Measurements from ENCODE around the gene RPS15A.
"Not testable (repeated sequence)": the region's sequence is repeated elsewhere in the genome, so short reads cannot be mapped to it uniquely, and the experiment has no call there.

The RPS15A gene

GRCh38 chr16:18792836-18793433, 2.8 kb upstream of the RPS15A start:
- no peak overlapping the region for H3K9ac ChIP-seq (ENCODE audit: low read length)
- no peaks in the 10 kb centered on the region for H3K9me3 ChIP-seq (ENCODE audit: control insufficient read depth, low read depth, low read length)
- H3K27ac ChIP-seq (ENCODE audit: low read length), result no peak overlapping the region
- peaks cover 78% of the 10 kb centered on the region for H3K36me3 ChIP-seq (ENCODE audit: control insufficient read depth, low read depth, low read length)
- H3K4me1 ChIP-seq (ENCODE audit: control insufficient read depth, low read depth, low read length), result peaks cover 2% of the 10 kb centered on the region
- H3K4me3 ChIP-seq (ENCODE audit: low read length), result no peak overlapping the region
- H3K27me3 ChIP-seq (ENCODE audit: control insufficient read depth, insufficient read depth, low read length), result no peaks in the 10 kb centered on the region

- peaks cover 74% of the 10 kb centered on the region for H3K36me3 ChIP-seq (ENCODE audit: control insufficient read depth, low read depth, low read length)
- peak overlapping the region; percentile 99 for H3K9ac ChIP-seq (ENCODE audit: low read length)
- no peaks in the 10 kb centered on the region for H3K9me3 ChIP-seq (ENCODE audit: control insufficient read depth, low read depth, low read length)
- peaks cover 8% of the 10 kb centered on the region for H3K4me1 ChIP-seq (ENCODE audit: control insufficient read depth, low read depth, low read length)
- peak overlapping the region; percentile 93 for H3K27ac ChIP-seq (ENCODE audit: low read length)
- H3K4me3 ChIP-seq (ENCODE audit: low read length), result peak overlapping the region; percentile 85
- no peaks in the 10 kb centered on the region for H3K27me3 ChIP-seq (ENCODE audit: control insufficient read depth, insufficient read depth, low read length)
Measured at GRCh38 chr16:18789515-18789849, 652 bp downstream of the RPS15A start.

DNA sequence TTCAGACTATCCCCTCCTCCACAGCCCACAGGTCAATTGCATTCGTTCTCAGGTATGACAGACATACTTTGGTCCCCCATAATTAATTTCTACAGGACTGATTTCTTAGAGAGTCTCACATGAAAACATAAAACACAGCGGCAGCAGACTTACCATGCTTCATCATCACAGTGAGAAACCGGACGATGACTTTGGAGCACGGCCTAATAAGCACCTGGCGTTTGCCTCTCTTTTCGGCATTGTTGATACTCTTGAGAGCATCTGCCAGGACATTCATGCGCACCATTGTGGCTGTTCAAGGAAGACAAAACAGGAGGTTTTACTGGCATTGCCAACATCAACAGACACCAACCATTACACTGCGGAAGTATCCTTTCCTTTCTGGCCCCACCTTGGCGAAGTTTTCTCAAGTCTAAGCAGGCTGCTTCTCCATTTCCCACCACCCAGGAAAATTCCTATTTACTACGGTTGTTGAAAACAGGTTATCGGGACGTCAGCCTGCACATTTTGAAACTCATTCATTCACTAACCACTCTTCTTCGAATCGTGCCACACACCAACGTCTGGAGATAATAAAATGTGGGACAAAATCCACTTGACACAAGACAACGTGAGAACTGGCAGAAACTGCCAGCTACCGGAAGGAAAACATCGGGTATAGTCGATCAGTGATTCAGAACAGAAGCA, 1.2 kb downstream of the RPS15A start:
- Histone ChIP-seq H3K27ac (ENCODE audit: low read length) (peak overlapping the region; percentile 93), H3K4me3 (ENCODE audit: low read length) (peak overlapping the region; percentile 85), H3K27me3 (ENCODE audit: control insufficient read depth, insufficient read depth, low read length) (no peaks in the 10 kb centered on the region)

GRCh38 chr16:18784917-18785623, 5.1 kb downstream of the RPS15A start:
- H3K36me3 ChIP-seq (ENCODE audit: control insufficient read depth, low read depth, low read length), result peaks cover 69% of the 10 kb centered on the region
- H3K27ac ChIP-seq (ENCODE audit: low read length), result no peak overlapping the region
- H3K9ac ChIP-seq (ENCODE audit: low read length), result no peak overlapping the region

More for the DNA sequence above, 1.2 kb downstream of the RPS15A start:
- peaks cover 8% of the 10 kb centered on the region for H3K4me1 ChIP-seq (ENCODE audit: control insufficient read depth, low read depth, low read length)
- H3K9me3 ChIP-seq (ENCODE audit: control insufficient read depth, low read depth, low read length), result no peaks in the 10 kb centered on the region
- H3K36me3 ChIP-seq (ENCODE audit: control insufficient read depth, low read depth, low read length), result peaks cover 74% of the 10 kb centered on the region
- H3K9ac ChIP-seq (ENCODE audit: low read length), result peak overlapping the region; percentile 99

DNA sequence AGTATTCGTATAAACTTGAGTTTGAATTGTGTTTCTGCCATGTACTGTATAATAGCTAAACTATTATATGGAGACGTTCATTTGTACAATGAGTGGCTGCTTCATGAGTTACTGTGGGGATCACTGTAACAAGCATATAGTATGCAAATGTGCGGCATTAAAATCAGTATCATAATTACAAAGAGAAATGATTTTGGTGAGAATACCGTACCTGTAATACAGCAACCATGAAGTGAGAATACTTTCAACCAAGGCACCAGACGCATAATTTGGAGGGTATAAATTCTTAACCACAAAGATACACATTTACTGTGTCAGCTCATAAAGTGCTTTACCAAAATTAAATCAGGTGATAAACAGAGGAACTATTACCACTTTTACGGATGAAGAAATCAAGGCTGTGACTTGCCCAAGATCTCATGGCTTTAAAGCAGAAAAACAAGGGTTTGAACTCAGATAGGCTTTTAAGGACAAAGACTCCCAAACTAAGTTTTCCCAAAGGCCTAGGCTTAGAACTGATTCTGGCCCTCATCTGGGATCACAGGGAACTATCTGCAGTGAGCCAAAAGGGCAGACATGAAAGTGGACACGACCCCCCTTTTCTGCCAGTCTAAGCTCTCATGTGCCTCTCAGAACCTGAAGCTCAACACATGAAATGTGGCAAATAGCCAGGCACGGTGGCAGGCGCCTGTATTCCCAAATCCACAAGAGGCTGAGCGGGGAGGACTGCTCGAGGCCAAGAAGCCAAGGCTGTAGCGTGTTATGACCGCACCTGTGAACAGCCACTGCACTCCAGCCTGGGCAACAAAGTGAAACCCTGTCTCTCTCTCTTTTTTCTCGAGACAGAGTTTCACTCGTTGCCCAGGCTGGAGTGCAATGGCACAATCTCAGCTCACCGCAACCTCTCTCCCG, 6.4 kb downstream of the RPS15A start:
- H3K9me3 ChIP-seq (ENCODE audit: control insufficient read depth, low read depth, low read length), result no peaks in the 10 kb centered on the region
- no peak overlapping the region for H3K4me3 ChIP-seq (ENCODE audit: low read length)
- peaks cover 8% of the 10 kb centered on the region for H3K4me1 ChIP-seq (ENCODE audit: control insufficient read depth, low read depth, low read length)
- no peak overlapping the region for H3K9ac ChIP-seq (ENCODE audit: low read length)
- no peaks in the 10 kb centered on the region for H3K27me3 ChIP-seq (ENCODE audit: control insufficient read depth, insufficient read depth, low read length)
- H3K27ac ChIP-seq (ENCODE audit: low read length), result no peak overlapping the region
- peaks cover 61% of the 10 kb centered on the region for H3K36me3 ChIP-seq (ENCODE audit: control insufficient read depth, low read depth, low read length)

More at GRCh38 chr16:18784917-18785623, 5.1 kb downstream of the RPS15A start:
- Histone ChIP-seq H3K9me3 (ENCODE audit: control insufficient read depth, low read depth, low read length) (no peaks in the 10 kb centered on the region), H3K4me3 (ENCODE audit: low read length) (no peak overlapping the region), H3K4me1 (ENCODE audit: control insufficient read depth, low read depth, low read length) (peaks cover 8% of the 10 kb centered on the region), H3K27me3 (ENCODE audit: control insufficient read depth, insufficient read depth, low read length) (no peaks in the 10 kb centered on the region)

DNA sequence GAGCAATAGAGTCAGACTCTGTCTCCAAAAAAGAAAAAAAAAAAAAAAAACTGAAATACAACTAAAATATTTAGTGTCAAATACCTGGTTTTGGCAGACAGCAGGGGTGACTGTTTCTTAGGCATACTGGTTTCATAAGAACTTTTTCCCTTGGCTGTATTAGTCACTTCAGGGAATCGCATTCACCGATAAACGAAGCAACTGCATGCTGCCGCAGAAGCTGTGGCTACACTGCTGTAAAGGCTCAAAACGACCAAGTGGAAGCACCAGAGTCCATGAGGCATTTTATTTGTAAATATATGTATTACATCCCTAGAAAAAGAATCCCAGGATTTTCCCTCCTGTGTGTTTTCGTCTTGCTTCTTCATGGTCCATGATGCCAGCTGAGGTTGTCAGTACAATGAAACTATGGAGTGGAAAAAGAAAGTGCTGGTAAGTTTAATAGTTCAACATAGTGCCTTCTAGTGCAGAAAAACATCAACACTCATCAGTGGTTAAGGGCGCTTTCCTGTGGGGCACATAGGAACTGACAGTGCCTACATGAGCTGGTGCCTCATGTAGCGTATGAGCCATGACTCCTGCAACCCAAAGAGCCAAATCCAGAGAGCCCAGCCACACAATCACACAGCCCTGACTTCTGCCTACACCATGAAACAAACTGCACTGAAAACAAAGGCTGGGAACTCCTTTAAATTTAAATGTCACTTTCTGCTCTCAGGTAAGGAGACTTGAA, 7.3 kb downstream of the RPS15A start:
- H3K4me1 ChIP-seq (ENCODE audit: control insufficient read depth, low read depth, low read length), result peaks cover 5% of the 10 kb centered on the region
- H3K9me3 ChIP-seq (ENCODE audit: control insufficient read depth, low read depth, low read length), result no peaks in the 10 kb centered on the region
- H3K36me3 ChIP-seq (ENCODE audit: control insufficient read depth, low read depth, low read length), result peaks cover 53% of the 10 kb centered on the region
- H3K27me3 ChIP-seq (ENCODE audit: control insufficient read depth, insufficient read depth, low read length), result no peaks in the 10 kb centered on the region
- no peak overlapping the region for H3K27ac ChIP-seq (ENCODE audit: low read length)
- no peak overlapping the region for H3K4me3 ChIP-seq (ENCODE audit: low read length)
- H3K9ac ChIP-seq (ENCODE audit: low read length), result no peak overlapping the region

DNA sequence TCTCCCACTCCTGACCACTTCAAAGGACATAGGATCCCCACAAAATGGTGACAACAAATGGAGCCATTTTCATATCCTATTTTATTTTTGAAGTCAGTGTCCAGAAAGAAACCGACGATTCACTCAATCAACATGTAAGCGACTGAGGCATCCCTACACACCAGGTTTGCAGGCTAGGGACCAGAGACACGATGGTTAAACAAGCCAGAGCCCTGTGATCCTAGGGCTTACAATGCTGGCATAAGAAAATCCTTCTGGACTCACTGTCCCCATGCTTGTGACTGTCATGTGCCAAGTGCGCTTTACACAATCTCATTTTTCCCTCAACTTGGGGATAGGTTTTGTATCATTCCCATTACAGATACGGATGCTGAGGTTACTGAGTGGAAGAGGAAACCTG, 8.9 kb downstream of the RPS15A start:
- not testable (repeated sequence) for H3K4me3 ChIP-seq (ENCODE audit: low read length); H3K9ac ChIP-seq (ENCODE audit: low read length); H3K27me3 ChIP-seq (ENCODE audit: control insufficient read depth, insufficient read depth, low read length); H3K4me1 ChIP-seq (ENCODE audit: control insufficient read depth, low read depth, low read length); H3K9me3 ChIP-seq (ENCODE audit: control insufficient read depth, low read depth, low read length); H3K27ac ChIP-seq (ENCODE audit: low read length)
- peaks cover 40% of the 10 kb centered on the region for H3K36me3 ChIP-seq (ENCODE audit: control insufficient read depth, low read depth, low read length)

- not testable (repeated sequence) for H3K27ac ChIP-seq (ENCODE audit: low read length); H3K9ac ChIP-seq (ENCODE audit: low read length); H3K9me3 ChIP-seq (ENCODE audit: control insufficient read depth, low read depth, low read length); H3K4me3 ChIP-seq (ENCODE audit: low read length); H3K4me1 ChIP-seq (ENCODE audit: control insufficient read depth, low read depth, low read length); H3K27me3 ChIP-seq (ENCODE audit: control insufficient read depth, insufficient read depth, low read length)
- peaks cover 33% of the 10 kb centered on the region for H3K36me3 ChIP-seq (ENCODE audit: control insufficient read depth, low read depth, low read length)
Measured at GRCh38 chr16:18780460-18781026, 9.6 kb downstream of the RPS15A start.

- H3K27me3 ChIP-seq (ENCODE audit: control insufficient read depth, insufficient read depth, low read length); H3K4me3 ChIP-seq (ENCODE audit: low read length); H3K4me1 ChIP-seq (ENCODE audit: control insufficient read depth, low read depth, low read length); H3K9me3 ChIP-seq (ENCODE audit: control insufficient read depth, low read depth, low read length); H3K36me3 ChIP-seq (ENCODE audit: control insufficient read depth, low read depth, low read length); H3K9ac ChIP-seq (ENCODE audit: low read length); H3K27ac ChIP-seq (ENCODE audit: low read length): not testable (repeated sequence)
Measured at GRCh38 chr16:18777664-18778063, 12.5 kb downstream of the RPS15A start.

DNA sequence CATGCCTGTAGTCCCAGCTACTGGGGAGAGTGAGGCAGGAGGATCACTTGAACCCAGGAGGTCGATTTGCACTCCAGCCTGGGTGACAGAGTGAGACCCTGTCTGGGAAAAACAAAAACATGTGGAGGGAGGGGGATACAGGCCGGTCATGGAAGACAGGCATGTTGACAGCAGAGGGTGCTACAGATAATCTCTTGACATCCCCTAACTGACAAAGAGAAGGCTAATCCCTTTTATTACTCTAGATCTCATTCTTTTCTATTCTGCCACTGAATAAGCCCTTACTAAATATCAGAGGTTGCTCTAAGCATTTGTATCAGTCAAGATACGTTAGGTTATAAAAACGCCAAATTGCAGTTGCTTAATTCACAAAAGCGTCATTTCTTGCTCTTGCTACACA, 13.8 kb downstream of the RPS15A start:
- H3K4me1 ChIP-seq (ENCODE audit: control insufficient read depth, low read depth, low read length); H3K27ac ChIP-seq (ENCODE audit: low read length); H3K4me3 ChIP-seq (ENCODE audit: low read length); H3K36me3 ChIP-seq (ENCODE audit: control insufficient read depth, low read depth, low read length); H3K9me3 ChIP-seq (ENCODE audit: control insufficient read depth, low read depth, low read length); H3K27me3 ChIP-seq (ENCODE audit: control insufficient read depth, insufficient read depth, low read length); H3K9ac ChIP-seq (ENCODE audit: low read length): not testable (repeated sequence)

All from iPS-18a (cell line).